HepG2 (cell line): ENCODE measurements around the gene FAM222B. TPM values are rescaled to one million over a fixed set of nuclear protein-coding genes. Genes with fewer than 3 reads are reported as not detected.

ENCODE experiments used
- ATAC-seq: fragments of 200-7000 bp; cut with Tn5 transposase; 3 replicates; pipeline ENCODE4 v1.9.1; 2020; ENCODE audit warnings: mild to moderate bottlenecking, moderate library complexity
- BruUV-seq: library from RNA; stranded (reverse); fragments of 400-500 nt; replicated peaks from 2 replicates; lab custom pipeline; 2021; lab: Mats Ljungman, UMichigan
- CTCF ChIA-PET: fragments of 300-600 bp; formaldehyde crosslinking; extraction: SDS; loops from one replicate; lab custom pipeline; 2021; ENCODE audit warnings: low total read pairs, inconsistent platforms, low intra/inter-chr PET ratio; lab: Yijun Ruan, JAX
- POLR2A ChIA-PET: fragments of 350-600 bp; sonication (Branson Sonifier 250); formaldehyde crosslinking; loops from one replicate; lab custom pipeline; 2020; ENCODE audit warnings: antibody characterized with exemption, inconsistent platforms; lab: Yijun Ruan, JAX
- DNase-seq: peaks from one replicate; pipeline ENCODE4 v3.0.0-alpha.2; 2015; ENCODE audit warnings: low spot score
- FAIRE-seq: peaks from 3 replicates; lab custom pipeline; 2011; peaks lifted over from hg19 to GRCh38; lab: Jason Lieb, UNC
- H2AFZ ChIP-seq: one replicate; pipeline ENCODE4 v1.6.1; 2011; ENCODE audit warnings: low read length, inconsistent platforms
- H3K27ac ChIP-seq: fragments of 300-600 bp; 3 replicates; pipeline ENCODE4 v1.8.0; 2011; ENCODE audit warnings: mixed run types, mild to moderate bottlenecking, mixed read lengths, low read length, inconsistent platforms; ENCODE audit not compliant: insufficient read depth; ENCODE audit errors: extremely low read length
- H3K27me3 ChIP-seq, 2 experiments: fragments of 200-600 bp in 1 of 2; 2 replicates in 1 of 2; 3 replicates in 1 of 2; pipeline versions ENCODE4 v1.6.0 to v1.8.0; 2011; ENCODE audit warnings: low read length in 2 of 2, mild to moderate bottlenecking in 2 of 2, moderate library complexity in 2 of 2, inconsistent platforms in 1 of 2; ENCODE audit not compliant: insufficient read depth in 2 of 2, control insufficient read depth in 1 of 2
- H3K36me3 ChIP-seq, 2 experiments: fragments of 200-600 bp in 1 of 2; replicated peaks in 1 of 2; 2 replicates in 1 of 2; 3 replicates in 1 of 2; pipeline versions ENCODE4 v1.5.1 to v1.8.0; 2011; ENCODE audit warnings: low read length in 2 of 2, inconsistent platforms in 1 of 2; ENCODE audit not compliant: insufficient read depth in 2 of 2, control insufficient read depth in 1 of 2
- H3K4me1 ChIP-seq: 2 replicates; pipeline ENCODE4 v1.5.1; 2012; ENCODE audit warnings: low read length, inconsistent platforms; ENCODE audit not compliant: insufficient read depth
- H3K4me2 ChIP-seq: 2 replicates; pipeline ENCODE4 v1.6.0; 2011; ENCODE audit warnings: low read depth, low read length, inconsistent platforms
- H3K4me3 ChIP-seq, 3 experiments: fragments of 200-600 bp in 1 of 3; sonication (generic), shearing (Covaris generic) in 1 of 3; replicated peaks in 1 of 3; 2 replicates each; pipeline ENCODE4 v1.5.1; 2011 to 2016; ENCODE audit warnings: low read length in 3 of 3, inconsistent platforms in 2 of 3, low read depth in 2 of 3, mild to moderate bottlenecking in 2 of 3, control low read depth in 1 of 3, mixed read lengths in 1 of 3; ENCODE audit not compliant: insufficient read depth in 1 of 3
- H3K79me2 ChIP-seq: one replicate; pipeline ENCODE4 v1.6.1; 2011; ENCODE audit warnings: low read length, inconsistent platforms; ENCODE audit not compliant: insufficient read depth
- H3K9ac ChIP-seq: 2 replicates; pipeline ENCODE4 v1.6.0; 2011; ENCODE audit warnings: mild to moderate bottlenecking, low read depth, low read length, inconsistent platforms; ENCODE audit not compliant: insufficient read depth
- H3K9me3 ChIP-seq: 2 replicates; pipeline ENCODE4 v1.5.1; 2012; ENCODE audit warnings: mild to moderate bottlenecking, low read length
- H4K20me1 ChIP-seq: 2 replicates; pipeline ENCODE4 v1.6.0; 2011; ENCODE audit warnings: inconsistent platforms, mild to moderate bottlenecking, low read length, moderate library complexity; ENCODE audit not compliant: insufficient read depth
- RXRA ChIP-seq: sonication (generic); formaldehyde crosslinking; IDR thresholded peaks from 2 replicates; pipeline ENCODE4 v1.5.1; 2020; ENCODE audit warnings: missing genetic modification reagents
- SP1 ChIP-seq, 2 experiments: fragments of 450-650 bp in 1 of 2; sonication (generic) in 1 of 2; formaldehyde crosslinking in 1 of 2; IDR thresholded peaks; 2 replicates each; pipeline versions ENCODE4 v1.4.0 to v1.6.1; 2016 to 2020; ENCODE audit warnings: missing genetic modification reagents in 1 of 2
- ZKSCAN8 ChIP-seq: IDR thresholded peaks from 2 replicates; pipeline ENCODE4 v1.6.1; 2016; ENCODE audit warnings: borderline replicate concordance, missing genetic modification reagents, missing compliant biosample characterization
- ZNF160 ChIP-seq: sonication (generic); formaldehyde crosslinking; IDR thresholded peaks from 2 replicates; pipeline ENCODE4 v1.8.0; 2022; ENCODE audit warnings: mild to moderate bottlenecking, inconsistent platforms, missing genetic modification reagents
- ZNF678 ChIP-seq: sonication (generic); formaldehyde crosslinking; IDR thresholded peaks from 2 replicates; pipeline ENCODE4 v1.4.0; 2020; ENCODE audit warnings: mild to moderate bottlenecking, missing genetic modification reagents
- ZNF749 ChIP-seq: sonication (generic); formaldehyde crosslinking; IDR thresholded peaks from 2 replicates; pipeline ENCODE4 v1.8.0; 2022; ENCODE audit warnings: mild to moderate bottlenecking, missing genetic modification reagents, moderate library complexity, borderline replicate concordance
- WGBS: methylation state at CpG from one replicate; pipeline ENCODE4 v1.1.6; 2017; ENCODE audit warnings: low lambda C conversion rate; 5-methylcytosine and 5-hydroxymethylcytosine counted together
- in situ Hi-C: cut with HindIII; loops from 2 replicates; pipeline ENCODE4 v1.10.0; 2017; ENCODE audit warnings: low pct_unique_long_range_greater_than_20kb; ENCODE audit not compliant: extremely low pct_ligation_motif_present
- intact Hi-C: fragments of 100-400 bp; cut with micrococcal nuclease; formaldehyde crosslinking; loops from one replicate; pipeline ENCODE4 v1.10.0; 2022; ENCODE audit not compliant: unreplicated experiment
- polyA plus RNA-seq, 8 experiments: library from polyadenylated mRNA; depleted of rRNA in 3 of 8; stranded (reverse) in 7 of 8; unstranded in 1 of 8; fragments of >200 nt; fragmentation: Illumina TruSeq in 4 of 8; extraction: Trizol in 4 of 8; gene quantifications; 2 replicates each; pipeline versions ENCODE4 v1.2.1 to v1.2.3, GENCODE V29; 2011 to 2016; ENCODE audit warnings: low read depth in 4 of 8, missing spikeins in 1 of 8, mixed read lengths in 1 of 8; ENCODE audit not compliant: insufficient read depth in 1 of 8
- total RNA-seq, 5 experiments: library from RNA; depleted of rRNA; stranded (reverse); fragments of >200 nt; fragmentation: Illumina TruSeq; extraction: Trizol; gene quantifications; 2 replicates each; pipeline ENCODE4 v1.2.3, GENCODE V29; 2016; ENCODE audit warnings: low read depth in 1 of 5
- TF ChIP-seq, protein P1 (sequence below): sonication (generic); formaldehyde crosslinking; IDR thresholded peaks from 2 replicates; pipeline ENCODE4; 2020; ENCODE audit warnings: missing genetic modification reagents, mild to moderate bottlenecking, borderline replicate concordance

FAM222B gene
- total and polyA plus RNA-seq, 2 of the 13 experiments (the other 11 are each of a cell fraction or from before 2014, with no cell fraction given) = 3.5 to 7.3 TPM

GRCh38 chr17:28760601-28761562, 81.7 kb downstream of the FAM222B start:
- WGBS = 68% methylated on average over 9 of the region's 9 CpGs
- H3K27me3 ChIP-seq = no peaks in the 10 kb centered on the region
- TF ChIP-seq ZKSCAN8 (CRISPR knock-in tag) (peak; percentile 93), ZNF160 (CRISPR knock-in tag) (no peak)
- ChIA-PET CTCF (no interaction called here), POLR2A (interaction anchor here (1.3 kb wide), 1 partner anchor 33 kb away, joined by 3 read pairs; no protein-coding TSS in a partner anchor)
- H3K9ac ChIP-seq = no peak overlapping the region
- no TSS peak for BruUV-seq
- FAIRE-seq (no peak), DNase-seq (no peak), ATAC-seq (no peak)
- H3K27ac ChIP-seq = no peak overlapping the region
- no peak overlapping the region for H3K4me2 ChIP-seq
- H3K4me3 ChIP-seq = no peak overlapping the region
- H3K9me3 ChIP-seq = no peaks in the 10 kb centered on the region
- no peaks in the 10 kb centered on the region for H3K4me1 ChIP-seq
- H3K79me2 ChIP-seq = no peaks in the 10 kb centered on the region
- intact Hi-C loops = loop anchor here (5.0 kb wide), 2 partner anchors 81 to 136 kb away; partner anchors contain the start of genes FAM222B and FLOT2
- in situ Hi-C loops = loop anchor here (10.0 kb wide), 1 partner anchor 124 kb away; no protein-coding TSS in a partner anchor
- H3K36me3 ChIP-seq = peaks cover 28 to 63% of the 10 kb centered on the region in 2 experiments
- no peak overlapping the region for H2AFZ ChIP-seq
- no peaks in the 10 kb centered on the region for H4K20me1 ChIP-seq

DNA sequence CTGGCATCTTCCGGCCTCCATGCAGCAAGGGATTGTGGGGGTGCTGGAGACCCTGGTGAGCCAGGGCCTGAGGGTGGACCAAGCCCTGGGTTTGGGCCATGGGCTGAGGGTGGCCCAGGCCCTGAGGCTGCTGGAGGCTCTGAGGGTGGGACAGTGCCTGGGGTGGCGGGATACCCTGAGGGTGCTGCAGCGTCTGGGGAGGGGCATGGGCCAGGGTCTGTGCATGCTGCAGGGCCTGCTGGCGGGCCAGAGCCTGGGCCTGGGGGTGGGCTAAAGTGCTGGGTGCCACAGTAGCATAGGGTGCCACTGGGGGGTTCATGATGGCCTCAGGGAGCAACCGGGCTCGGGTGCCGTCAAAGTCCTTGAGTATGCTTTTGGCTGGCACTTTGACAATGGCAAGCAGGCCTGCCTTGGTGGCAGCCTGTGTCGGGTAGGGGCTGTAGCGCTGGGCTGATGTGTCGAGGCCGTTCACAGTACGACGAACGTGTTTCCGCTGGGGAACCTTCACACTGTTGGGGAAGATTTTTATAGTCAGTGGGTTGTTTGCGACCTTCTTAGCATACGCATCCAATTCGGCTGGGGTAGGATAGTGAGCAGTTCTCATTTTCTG, 83.2 kb downstream of the FAM222B start:
- CTCF ChIA-PET = no interaction called here
- in situ Hi-C loops = no loop called here
- no peak for DNase-seq
- TF ChIP-seq, protein P1, sequence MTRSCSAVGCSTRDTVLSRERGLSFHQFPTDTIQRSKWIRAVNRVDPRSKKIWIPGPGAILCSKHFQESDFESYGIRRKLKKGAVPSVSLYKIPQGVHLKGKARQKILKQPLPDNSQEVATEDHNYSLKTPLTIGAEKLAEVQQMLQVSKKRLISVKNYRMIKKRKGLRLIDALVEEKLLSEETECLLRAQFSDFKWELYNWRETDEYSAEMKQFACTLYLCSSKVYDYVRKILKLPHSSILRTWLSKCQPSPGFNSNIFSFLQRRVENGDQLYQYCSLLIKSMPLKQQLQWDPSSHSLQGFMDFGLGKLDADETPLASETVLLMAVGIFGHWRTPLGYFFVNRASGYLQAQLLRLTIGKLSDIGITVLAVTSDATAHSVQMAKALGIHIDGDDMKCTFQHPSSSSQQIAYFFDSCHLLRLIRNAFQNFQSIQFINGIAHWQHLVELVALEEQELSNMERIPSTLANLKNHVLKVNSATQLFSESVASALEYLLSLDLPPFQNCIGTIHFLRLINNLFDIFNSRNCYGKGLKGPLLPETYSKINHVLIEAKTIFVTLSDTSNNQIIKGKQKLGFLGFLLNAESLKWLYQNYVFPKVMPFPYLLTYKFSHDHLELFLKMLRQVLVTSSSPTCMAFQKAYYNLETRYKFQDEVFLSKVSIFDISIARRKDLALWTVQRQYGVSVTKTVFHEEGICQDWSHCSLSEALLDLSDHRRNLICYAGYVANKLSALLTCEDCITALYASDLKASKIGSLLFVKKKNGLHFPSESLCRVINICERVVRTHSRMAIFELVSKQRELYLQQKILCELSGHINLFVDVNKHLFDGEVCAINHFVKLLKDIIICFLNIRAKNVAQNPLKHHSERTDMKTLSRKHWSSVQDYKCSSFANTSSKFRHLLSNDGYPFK (CRISPR knock-in tag) = no peak
- TF ChIP-seq ZNF678 (no peak), RXRA (CRISPR knock-in tag) (no peak), ZNF749 (CRISPR knock-in tag) (no peak), SP1 (IDR thresholded peaks at IDR 0.05) (no peak), SP1 (CRISPR knock-in tag; IDR thresholded peaks at IDR 0.05) (no peak)
- TF ChIP-seq, all 625 proteins: peak for 0
- POLR2A ChIA-PET = interaction anchor here (0.6 kb wide), 1 partner anchor 538 kb away, joined by 3 read pairs; no protein-coding TSS in a partner anchor
- no peaks in the 10 kb centered on the region for H3K27me3 ChIP-seq
- no peak overlapping the region for H3K4me3 ChIP-seq
- H3K9ac ChIP-seq = no peak overlapping the region
- ATAC-seq (peak; percentile 9; the same call in 2 of the 3 replicates), FAIRE-seq (no peak)
- no TSS peak for BruUV-seq
- WGBS = 97% methylated on average over 18 of the region's 18 CpGs
- H3K4me1 ChIP-seq = no peaks in the 10 kb centered on the region
- intact Hi-C loops = no loop called here
- no peak overlapping the region for H2AFZ ChIP-seq
- H3K36me3 ChIP-seq = peaks cover 26 to 50% of the 10 kb centered on the region in 2 experiments
- no peaks in the 10 kb centered on the region for H3K9me3 ChIP-seq
- no peak overlapping the region for H3K27ac ChIP-seq
- H3K4me2 ChIP-seq = no peak overlapping the region
- no peaks in the 10 kb centered on the region for H4K20me1 ChIP-seq
- no peaks in the 10 kb centered on the region for H3K79me2 ChIP-seq
